Measurements from ENCODE around the gene ASIC1. TPM values are rescaled to one million over a fixed set of nuclear protein-coding genes. Genes with fewer than 3 reads are reported as not detected.

ASIC1 gene
- total and polyA plus RNA-seq, 2 of the 13 experiments (the other 11 are each of a cell fraction or from before 2014, with no cell fraction given) = 0.44 to 1.5 TPM

- TF ChIP-seq SIN3B (IDR thresholded peaks at IDR 0.05; ENCODE audit: low read length) (no peak), ZNF740 (CRISPR knock-in tag; IDR thresholded peaks at IDR 0.05) (no peak), RFX5 (IDR thresholded peaks at IDR 0.05; ENCODE audit: low read depth, low read length) (no peak), KAT7 (CRISPR knock-in tag; IDR thresholded peaks at IDR 0.05; ENCODE audit: borderline replicate concordance) (no peak), ZNF878 (CRISPR knock-in tag; IDR thresholded peaks at IDR 0.05) (no peak), PATZ1 (CRISPR knock-in tag; IDR thresholded peaks at IDR 0.05) (peak; percentile 57), ZBTB43 (CRISPR knock-in tag; conservative IDR thresholded peaks at IDR 0.05) (no peak), RNF2 (conservative IDR thresholded peaks at IDR 0.05; ENCODE audit: low read depth) (0 out of 2 replicates have a peak, but pooled peaks have one; percentile 24), THAP9 (CRISPR knock-in tag; IDR thresholded peaks at IDR 0.05; ENCODE audit: borderline replicate concordance) (no peak), FOXA3 (CRISPR knock-in tag; IDR thresholded peaks at IDR 0.05) (no peak), GABPB1 (CRISPR knock-in tag; IDR thresholded peaks at IDR 0.05) (no peak; the same call in 1 of the 2 replicates), ZNF747 (CRISPR knock-in tag; IDR thresholded peaks at IDR 0.05; ENCODE audit: borderline replicate concordance) (no peak), ZNF629 (CRISPR knock-in tag; conservative IDR thresholded peaks at IDR 0.05) (no peak), ZFP36L1 (CRISPR knock-in tag; IDR thresholded peaks at IDR 0.05) (no peak), ZNF616 (CRISPR knock-in tag; IDR thresholded peaks at IDR 0.05; ENCODE audit: low read depth) (no peak), TFAP4 (IDR thresholded peaks at IDR 0.05; ENCODE audit: borderline replicate concordance, low read depth) (no peak), ZNF513 (CRISPR knock-in tag; conservative IDR thresholded peaks at IDR 0.05) (no peak), FLYWCH1 (CRISPR knock-in tag; IDR thresholded peaks at IDR 0.05) (no peak), ZNF343 (CRISPR knock-in tag; IDR thresholded peaks at IDR 0.05) (0 out of 2 replicates have a peak, but pooled peaks have one; percentile 36), ARID2 (CRISPR knock-in tag; IDR thresholded peaks at IDR 0.05; ENCODE audit: borderline replicate concordance) (0 out of 2 replicates have a peak, but pooled peaks have one; percentile 19), ZNF205 (CRISPR knock-in tag; IDR thresholded peaks at IDR 0.05) (no peak)
Observed at GRCh38 chr12:50057000-50057841, at the start of gene ASIC1 (continued).

Data from HepG2 (cell line).